GM19397 (cell line): ENCODE data around the gene CSRNP2.
A peak's percentile ranks its signal among the peaks of the same experiment; 100 is the strongest.

ENCODE experiments used
- ATAC-seq: cut with Tn5 transposase; IDR thresholded peaks from one replicate; pipeline ENCODE4 v1.9.1; 2021; ENCODE audit warnings: mild to moderate bottlenecking, moderate library complexity; ENCODE audit not compliant: unreplicated experiment

The CSRNP2 gene, protein sequence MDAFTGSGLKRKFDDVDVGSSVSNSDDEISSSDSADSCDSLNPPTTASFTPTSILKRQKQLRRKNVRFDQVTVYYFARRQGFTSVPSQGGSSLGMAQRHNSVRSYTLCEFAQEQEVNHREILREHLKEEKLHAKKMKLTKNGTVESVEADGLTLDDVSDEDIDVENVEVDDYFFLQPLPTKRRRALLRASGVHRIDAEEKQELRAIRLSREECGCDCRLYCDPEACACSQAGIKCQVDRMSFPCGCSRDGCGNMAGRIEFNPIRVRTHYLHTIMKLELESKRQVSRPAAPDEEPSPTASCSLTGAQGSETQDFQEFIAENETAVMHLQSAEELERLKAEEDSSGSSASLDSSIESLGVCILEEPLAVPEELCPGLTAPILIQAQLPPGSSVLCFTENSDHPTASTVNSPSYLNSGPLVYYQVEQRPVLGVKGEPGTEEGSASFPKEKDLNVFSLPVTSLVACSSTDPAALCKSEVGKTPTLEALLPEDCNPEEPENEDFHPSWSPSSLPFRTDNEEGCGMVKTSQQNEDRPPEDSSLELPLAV

DNA sequence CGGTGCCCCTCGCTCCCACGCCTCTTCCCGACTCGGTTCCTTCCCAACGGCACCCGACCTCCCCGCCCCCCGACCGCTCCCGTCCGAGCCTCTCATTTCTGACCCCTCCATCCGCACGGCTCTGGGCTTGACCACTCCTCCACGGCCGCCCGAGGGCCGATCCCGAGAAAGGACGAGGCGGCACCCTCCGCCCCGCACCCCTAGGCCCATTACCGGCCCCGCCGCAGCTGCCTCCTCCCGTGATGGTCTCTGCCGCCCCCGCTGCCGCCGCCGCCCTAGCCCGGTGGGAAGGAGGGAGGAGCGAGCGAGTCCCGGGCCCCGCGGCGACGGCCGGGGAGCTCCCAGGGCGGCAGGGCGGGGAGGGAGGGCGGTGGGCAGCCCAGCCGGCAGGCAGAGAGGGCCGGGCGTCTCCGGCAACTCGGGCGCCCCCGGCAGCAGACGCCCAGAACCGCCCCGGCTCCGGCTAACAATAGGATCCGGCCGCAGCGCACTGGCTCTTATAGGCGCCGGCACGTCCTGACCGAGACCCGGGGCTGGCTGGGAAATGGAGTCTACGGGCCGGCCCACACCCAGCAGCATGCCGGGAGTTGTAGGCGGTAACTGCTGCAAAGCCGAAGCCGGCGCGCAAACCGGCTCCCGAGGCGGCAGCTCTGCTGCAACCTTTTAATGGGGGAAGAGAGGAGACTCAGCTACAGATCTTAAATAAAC lies at the start of gene CSRNP2:
TSS of gene CSRNP2 (minus strand) at position 471 of the 708 bp plus-strand sequence. CDS start 7,035 bp downstream, outside the sequence.
- peak; percentile 98 for ATAC-seq

DNA sequence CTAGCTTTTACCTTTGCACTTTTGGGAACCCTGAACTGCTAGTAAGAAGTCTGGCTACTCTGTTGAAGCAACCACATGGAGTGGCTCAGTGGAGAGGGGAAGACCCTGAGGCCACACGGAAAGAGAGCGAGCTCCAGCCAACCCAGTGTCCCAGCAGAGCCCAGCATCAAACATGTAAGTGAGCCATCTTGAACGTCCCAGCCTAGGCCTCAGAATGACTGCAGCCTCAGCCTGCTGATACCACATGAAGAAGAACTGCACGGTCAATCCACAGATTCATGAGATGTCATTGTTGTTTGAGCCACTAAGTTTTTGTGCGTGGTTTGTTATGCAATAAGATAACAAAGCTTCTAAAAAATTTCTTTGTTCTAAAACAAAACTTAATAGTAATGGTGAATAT lies 49.3 kb upstream of the CSRNP2 start:
- no peak for ATAC-seq

DNA sequence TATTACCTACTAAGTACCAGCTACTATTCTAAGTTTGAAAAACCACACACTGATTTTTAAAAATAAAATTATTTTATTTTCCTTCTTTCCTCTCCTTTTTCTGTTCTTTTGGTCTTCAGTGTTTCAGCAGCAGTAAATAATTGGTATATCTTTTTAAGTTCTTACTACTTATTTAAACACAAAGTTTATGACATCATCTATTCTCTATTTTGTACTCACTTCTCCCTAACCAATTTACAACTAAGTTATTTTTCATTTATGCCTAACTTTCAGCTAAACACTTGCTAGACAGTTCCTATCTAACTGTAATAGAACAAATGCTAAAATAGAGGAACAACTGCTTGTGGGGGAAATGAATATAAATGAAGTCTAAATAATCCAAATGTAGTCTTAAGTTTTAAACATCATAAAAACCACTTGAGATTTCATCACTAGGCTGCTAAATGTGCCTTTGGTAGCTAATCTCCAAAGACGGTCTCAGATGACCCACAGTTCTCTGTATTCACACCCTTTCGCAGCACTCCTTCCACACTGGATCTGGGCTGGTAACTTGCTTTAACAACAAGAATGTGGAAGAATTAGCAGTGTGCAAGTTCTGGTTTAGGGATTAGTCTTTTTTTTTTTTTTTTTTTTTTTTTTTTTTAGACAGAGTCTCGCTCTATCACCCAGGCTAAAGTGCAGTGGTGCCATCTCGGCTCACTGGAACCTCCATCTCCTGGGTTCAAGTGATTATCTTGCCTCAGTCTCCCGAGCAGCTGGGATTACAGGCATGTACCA lies 48.5 kb upstream of the CSRNP2 start:
- ATAC-seq: no peak

DNA sequence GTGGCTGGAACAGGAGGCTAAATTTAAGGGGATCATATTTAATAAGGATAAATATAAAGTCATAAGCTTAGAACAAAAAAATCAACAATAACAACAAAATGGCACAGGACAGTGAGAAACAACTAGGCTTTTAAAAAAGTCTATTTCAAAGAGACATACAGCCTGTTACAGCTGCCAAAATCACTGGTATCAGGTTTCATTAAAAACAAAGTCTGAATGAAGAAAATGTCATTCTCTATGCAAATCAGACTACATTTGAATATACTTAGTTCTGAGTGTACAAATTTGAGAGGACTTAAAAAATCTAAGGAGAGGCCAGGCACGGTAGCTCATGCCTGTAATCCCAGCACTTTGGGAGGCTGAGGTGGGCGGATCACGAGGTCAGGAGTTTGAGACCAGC lies 45.5 kb upstream of the CSRNP2 start:
- no peak for ATAC-seq

DNA sequence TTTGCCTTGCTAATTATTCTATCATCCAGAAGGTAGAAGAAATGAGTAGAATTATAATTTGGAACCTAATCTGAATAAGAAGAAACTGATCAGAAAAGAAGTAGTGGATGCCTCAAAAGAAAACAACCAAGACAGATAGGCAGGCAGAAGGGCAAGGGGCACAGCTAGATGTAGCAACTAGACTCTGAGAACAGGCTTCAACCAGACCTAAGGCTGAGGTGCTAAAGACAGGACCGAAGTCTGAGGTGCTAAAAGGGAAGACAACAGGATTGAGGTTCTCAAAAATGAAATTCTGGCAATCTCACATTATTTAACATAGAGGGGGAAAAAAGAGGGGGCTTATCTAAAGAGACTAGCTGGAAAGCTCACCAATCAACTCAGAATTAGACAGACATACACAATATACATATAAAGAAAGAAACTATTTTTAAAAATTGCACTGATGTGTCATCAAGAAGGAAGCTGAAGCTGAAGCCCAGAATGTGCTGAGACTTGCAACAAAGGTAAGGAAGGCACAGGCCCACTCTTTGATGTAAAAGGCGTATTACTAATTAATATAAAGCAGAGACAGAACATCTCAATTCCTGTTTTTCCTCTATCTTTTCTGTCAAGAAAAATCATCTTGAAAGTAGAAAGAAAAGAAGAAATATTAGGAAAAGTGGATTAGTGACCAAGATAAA lies 43.8 kb upstream of the CSRNP2 start:
- ATAC-seq: no peak

DNA sequence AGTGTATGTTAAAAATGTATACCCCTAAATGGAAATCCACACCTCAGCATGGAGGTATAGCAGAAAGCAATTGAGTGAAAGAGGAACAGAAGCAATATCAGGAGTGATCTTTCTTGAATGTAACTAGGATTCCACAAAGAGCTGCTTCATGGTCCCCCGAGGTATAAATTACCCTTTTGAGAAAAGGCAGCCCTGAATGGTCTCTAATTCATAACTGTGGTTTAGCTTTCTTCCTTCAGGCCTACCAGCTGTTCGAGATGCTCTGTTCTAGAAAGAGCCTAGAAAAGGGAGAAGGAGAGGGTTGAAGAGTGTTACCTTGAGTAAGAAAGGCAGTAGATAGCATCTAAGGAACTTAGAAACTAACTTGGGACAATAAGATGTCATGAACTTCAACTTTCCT lies 42.9 kb upstream of the CSRNP2 start:
- no peak for ATAC-seq

DNA sequence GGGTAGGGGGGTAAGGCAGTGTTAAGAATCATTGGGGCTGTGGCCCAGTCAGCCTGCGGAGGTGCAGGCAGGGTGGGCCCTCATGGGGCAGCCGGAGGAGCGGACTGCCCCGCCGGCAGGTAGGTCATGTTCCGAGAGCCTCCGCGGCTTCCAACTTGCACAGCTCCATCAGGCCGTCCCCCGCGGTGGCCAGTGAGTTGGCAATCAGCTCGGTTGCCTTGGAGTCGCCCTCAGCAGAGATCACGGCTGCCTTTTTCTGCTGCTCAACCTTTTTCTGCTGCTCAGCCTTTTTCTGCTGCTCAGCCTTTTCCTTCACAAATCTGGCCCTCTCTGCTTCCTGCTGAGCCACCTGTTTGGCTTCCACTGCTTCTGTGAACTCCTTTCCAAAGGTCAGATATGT lies 41.1 kb upstream of the CSRNP2 start:
- ATAC-seq: no peak

DNA sequence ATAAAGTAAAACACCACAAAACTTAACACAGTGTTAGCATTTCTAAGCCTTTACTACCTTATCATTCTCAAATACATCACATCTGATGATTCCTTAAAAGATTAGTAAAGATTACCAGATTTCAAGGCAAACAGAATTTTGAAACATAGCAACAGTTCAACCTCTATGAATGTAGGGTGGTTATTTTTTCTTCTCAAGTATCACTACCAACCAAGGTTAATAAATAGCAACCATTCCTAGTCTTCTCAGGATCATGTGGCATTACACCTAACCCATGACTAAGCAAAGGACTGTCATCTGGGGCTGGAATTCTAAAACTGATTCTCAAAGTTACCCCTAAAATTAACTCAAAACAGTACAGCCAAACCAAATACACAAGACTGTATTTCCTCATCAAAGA lies 39.4 kb upstream of the CSRNP2 start:
- ATAC-seq: no peak

DNA sequence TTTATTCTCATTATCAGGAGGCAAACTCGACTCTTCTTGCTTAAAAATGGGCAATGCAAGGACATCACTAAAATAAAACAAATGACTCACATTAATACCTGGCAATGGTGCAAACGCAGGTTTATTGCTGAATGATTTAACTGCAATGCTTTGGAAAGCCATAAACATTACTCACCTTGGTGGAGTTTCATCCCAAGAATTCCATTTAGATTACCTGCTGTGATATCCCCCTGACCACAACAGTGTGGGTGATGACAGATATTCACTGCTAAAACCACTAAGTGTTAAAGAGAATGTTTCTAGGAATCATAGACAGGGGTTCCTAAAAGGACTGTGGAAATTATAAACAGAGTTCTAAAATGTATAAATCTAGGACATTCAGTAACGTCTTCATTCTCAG lies 35.3 kb upstream of the CSRNP2 start:
- ATAC-seq: no peak

DNA sequence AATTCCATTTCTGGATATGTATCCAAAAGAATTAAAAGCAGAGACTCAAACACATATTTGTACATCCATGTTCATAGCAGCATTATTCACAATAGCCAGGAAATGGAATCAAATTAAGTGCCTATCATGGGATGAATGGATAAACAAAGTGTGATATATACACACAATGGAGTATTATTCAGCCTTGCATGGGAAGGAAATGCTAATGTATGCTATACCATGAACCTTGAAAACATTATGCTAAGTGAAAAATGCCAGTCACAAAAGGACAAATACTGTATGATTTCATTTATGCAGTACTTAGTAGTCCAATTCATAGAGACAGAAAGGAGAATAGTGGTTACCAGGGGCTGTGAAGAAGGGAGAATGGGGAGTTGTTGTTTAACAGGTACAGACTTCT lies 32.1 kb upstream of the CSRNP2 start:
- no peak for ATAC-seq

DNA sequence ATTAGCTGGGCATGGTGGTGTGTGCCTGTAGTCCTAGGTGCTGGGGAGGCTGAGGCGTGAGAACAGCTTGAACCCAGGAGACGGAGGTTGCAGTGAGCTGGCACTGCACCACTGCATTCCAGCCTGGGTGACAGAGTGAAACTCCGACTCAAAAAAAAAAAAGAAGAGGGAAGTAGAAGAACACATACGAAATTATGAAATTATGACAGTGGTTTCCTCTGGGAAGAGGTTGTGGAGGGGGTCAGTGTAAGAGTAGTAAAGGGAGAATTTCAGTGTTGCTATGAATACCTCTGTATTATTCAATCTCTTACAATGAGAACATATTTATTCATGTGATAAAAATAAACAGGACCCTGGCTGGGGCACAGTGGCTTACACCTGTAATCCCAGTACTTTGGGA lies 24.7 kb upstream of the CSRNP2 start:
- ATAC-seq: no peak

DNA sequence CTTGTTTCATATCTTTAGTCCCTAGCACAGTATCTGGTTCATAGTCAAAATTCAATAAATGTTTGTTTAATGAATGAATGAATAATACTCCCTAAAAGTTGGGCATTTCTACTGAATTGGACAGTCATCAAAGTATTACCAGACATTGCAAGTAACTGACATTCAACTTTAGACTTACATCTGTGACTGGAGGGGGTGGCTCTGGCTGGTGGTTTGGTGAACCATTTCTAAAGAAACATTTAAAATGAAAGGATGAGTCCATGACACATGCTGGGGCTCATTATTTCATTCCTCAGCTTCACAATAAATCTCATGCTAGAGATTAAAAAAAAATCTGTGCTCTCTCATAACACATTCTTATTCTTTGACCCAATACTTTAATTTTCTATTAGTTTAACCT lies 20.6 kb upstream of the CSRNP2 start:
- ATAC-seq: no peak

DNA sequence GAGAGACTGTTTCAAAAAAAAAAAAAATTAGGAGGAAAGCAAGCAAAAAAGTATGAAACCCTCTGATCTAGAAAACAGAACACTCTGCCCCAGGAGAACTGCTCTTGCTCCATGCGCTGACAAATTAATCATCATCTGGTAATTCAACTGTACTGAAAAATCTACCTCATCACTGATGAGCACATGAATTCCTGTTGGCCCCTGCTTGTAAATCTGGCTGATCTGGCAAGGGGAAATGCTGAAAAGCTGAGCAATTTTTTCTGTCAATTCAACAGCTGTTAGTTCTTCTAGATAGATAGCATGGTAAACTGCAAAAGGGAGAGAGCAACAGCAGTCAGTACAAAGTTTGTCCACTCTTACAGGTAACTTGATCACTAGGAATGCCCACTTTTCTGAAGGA lies 15.2 kb upstream of the CSRNP2 start:
- ATAC-seq: no peak

DNA sequence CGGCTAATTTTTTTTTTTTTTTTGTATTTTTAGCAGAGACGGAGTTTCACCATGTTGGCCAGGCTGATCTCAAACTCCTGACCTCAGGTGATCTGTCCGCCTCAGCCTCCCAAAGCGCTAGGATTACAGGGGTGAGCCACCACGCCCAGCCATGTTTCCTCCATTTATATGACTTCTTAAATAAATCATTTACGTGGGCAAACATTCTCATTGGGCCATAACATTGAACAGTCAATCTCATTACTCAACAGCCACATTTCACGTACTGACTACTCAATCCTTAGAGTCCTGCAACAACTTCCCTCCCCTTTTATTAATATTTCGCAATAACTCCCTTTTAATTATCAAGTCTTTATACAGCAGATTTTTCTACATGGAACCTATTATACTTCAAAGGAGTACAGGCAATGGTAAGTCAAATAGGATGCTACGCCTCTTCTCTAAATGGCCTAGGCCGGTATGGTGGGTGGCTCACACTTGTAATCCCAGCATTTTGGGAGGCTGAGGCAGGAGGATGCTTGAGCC lies 7.4 kb upstream of the CSRNP2 start:
- ATAC-seq: no peak

DNA sequence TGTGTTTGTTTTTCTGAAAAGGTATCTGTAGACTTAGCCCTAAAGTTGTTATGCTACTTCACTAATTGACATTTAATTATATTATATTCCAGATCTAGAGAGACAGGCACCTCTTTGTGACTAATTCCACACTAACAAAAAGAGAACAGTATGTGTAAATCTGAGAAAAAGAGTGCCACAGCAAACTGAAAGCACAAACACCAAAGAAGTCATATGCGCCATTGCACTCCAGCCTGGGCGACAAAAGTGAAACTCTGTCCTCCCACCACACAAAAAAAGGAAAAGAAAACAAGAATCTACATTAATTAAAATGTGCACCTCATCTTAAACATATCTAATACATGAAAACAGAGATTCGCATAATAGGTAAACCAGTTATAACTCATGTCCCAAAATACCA lies 4.4 kb upstream of the CSRNP2 start:
- ATAC-seq: no peak

DNA sequence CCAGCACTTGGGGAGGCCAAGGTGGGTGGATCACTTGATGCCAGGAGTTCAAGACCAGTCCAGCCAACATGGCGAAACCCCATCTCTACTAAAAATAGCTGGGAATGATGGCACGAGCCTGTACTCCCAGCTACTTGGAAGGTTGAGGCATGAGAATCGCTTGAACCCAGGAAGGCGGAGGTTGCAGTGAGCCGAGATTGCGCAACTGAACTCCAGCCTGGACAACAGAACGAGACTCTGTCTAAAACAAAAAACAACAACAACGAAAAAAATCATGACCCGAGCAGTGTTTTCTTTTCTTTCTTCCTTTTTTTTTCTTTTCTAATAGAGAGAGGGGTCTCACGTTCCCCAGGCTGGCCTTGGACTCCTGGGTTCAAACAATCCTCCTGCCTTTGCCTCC lies 3.5 kb upstream of the CSRNP2 start:
- no peak for ATAC-seq

DNA sequence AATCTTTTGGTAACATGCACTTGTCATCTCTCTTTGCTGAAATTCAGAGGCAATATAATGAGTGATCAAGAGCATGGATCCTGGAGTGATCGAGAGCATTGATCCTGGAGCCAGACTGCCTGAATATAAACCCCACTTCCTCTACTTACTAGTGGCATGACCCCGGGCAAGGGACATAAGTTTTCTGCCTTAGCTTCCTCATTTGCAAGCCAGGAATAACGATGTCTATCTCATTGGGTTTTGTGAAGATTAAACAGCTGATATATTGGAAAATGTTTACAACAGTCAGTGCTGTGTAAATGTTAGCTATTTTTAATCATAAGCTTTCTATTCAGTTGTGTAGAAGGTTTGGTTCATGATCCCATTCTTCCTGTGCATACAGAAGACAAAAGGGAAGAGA lies 2.4 kb upstream of the CSRNP2 start:
- no peak for ATAC-seq

DNA sequence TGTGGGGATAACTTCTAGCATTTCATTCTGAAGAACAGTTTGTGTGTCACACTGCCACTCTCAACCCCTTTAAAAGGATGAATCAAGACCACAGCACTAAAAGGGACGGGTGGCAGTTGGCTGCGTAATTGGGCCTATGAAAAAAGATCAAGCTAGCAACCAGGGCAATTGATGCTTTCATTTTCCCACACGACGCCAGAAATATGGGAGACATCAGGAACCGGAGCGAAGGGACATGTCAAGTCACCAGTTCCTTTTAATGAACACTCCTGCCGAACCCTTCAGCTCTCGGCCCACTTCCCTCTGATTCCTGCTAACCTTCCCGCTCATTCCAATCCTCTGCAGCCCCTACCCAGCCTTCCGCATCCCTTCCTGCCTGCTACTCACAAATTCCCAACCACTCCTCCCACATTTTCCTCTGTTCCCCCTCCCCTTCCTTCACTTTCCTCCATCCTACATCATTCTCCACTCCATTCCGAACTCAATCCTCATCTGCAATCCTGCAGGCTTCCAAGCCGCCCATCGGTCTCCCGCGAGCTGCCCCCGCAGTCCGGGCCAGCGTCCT lies 753 bp downstream of the CSRNP2 start:
- ATAC-seq: no peak

DNA sequence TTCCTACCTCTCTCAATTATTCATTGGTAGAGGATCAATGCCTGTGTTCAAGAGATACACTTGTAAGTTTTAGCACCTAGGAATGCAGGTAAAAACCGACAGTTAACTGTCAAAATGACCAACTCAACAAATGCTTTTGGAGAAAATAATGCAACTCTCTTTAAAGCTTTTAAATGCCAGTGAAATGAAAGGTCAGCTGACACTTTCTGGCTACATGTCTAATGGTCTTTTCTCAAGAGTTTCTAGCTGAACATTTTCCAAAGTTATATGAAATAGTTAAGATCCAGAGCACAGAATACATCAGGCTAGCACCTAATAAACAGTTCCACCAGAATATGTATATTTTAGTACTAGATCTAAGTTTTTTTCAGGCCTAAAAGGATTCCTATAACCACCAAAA lies 2.0 kb downstream of the CSRNP2 start:
- ATAC-seq: no peak

DNA sequence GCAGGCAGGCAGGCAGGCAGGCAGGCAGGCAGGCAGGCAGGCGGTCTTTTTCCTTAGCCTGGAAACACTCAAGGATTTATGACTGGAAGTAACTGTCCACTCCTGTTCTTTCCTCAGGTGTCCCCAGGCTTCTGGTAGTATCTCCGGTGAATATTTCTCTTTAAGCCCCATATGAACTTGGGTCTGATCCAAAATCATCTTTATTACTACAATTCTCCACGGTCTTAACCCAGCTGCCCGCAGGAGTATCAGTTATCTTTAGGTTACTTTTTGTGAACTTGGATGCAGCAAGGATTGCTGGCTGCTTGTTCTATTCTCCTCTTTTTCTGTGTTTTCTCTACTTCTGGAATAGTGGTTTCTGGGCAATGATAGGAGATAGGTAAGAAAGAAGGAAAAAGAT lies 3.3 kb downstream of the CSRNP2 start:
- ATAC-seq: no peak
